Lung (tissue), 12 donors: ENCODE results near the gene ATXN3L. TPM values are rescaled to one million over a fixed set of nuclear protein-coding genes. Genes with fewer than 3 reads are reported as not detected.

ENCODE experiments used
- ATAC-seq: fragments of 200-7000 bp; cut with Tn5 transposase; one replicate; pipeline ENCODE4 v1.9.1; 2020; ENCODE audit warnings: moderate number of reproducible peaks; ENCODE audit not compliant: insufficient read depth, low FRiP score
- DNase-seq, 3 donors: peaks; one replicate each; pipeline ENCODE4 v3.0.0-alpha.2; 2013 to 2017
- H3K27ac ChIP-seq, 2 donors: one replicate each; pipeline ENCODE4 v1.5.1; 2013; ENCODE audit warnings: mild to moderate bottlenecking in 2 of 2, moderate library complexity in 2 of 2, control low read depth in 1 of 2, inconsistent platforms in 1 of 2, low read depth in 1 of 2, low read length in 1 of 2
- H3K27me3 ChIP-seq, 3 donors: one replicate each; pipeline ENCODE4 v1.5.1; 2013; ENCODE audit warnings: low read length in 2 of 3; ENCODE audit not compliant: control insufficient read depth in 3 of 3, insufficient read depth in 3 of 3
- H3K36me3 ChIP-seq, 4 donors: one replicate each; pipeline ENCODE4 v1.5.1; 2013; ENCODE audit warnings: low read length in 4 of 4, mild to moderate bottlenecking in 1 of 4, moderate library complexity in 1 of 4; ENCODE audit not compliant: control insufficient read depth in 4 of 4, insufficient read depth in 4 of 4
- H3K4me1 ChIP-seq, 5 donors: one replicate each; pipeline ENCODE4 v1.5.1; 2013; ENCODE audit warnings: low read length in 5 of 5, mild to moderate bottlenecking in 2 of 5, moderate library complexity in 1 of 5; ENCODE audit not compliant: control insufficient read depth in 5 of 5, insufficient read depth in 5 of 5
- H3K4me3 ChIP-seq: one replicate; pipeline ENCODE4 v1.5.1; 2013; ENCODE audit warnings: mild to moderate bottlenecking, control low read depth, moderate library complexity
- H3K9ac ChIP-seq, 2 donors: one replicate each; pipeline ENCODE4 v1.5.1; 2013; ENCODE audit warnings: low read length in 2 of 2, control low read depth in 1 of 2; ENCODE audit not compliant: insufficient read depth in 1 of 2
- H3K9me3 ChIP-seq, 4 donors: one replicate each; pipeline ENCODE4 v1.5.1; 2013; ENCODE audit warnings: low read length in 3 of 4, mild to moderate bottlenecking in 1 of 4, moderate library complexity in 1 of 4; ENCODE audit not compliant: control insufficient read depth in 4 of 4, insufficient read depth in 3 of 4
- WGBS, 2 donors: extraction: QIAGEN DNeasy Blood & Tissue Kit; methylation state at CpG; one replicate each; pipeline ENCODE4 v1.1.7; 2013; 5-methylcytosine and 5-hydroxymethylcytosine counted together
- polyA plus RNA-seq, 2 donors: library from polyadenylated mRNA; stranded (reverse); fragments of 200-250 nt; gene quantifications; one replicate each; pipeline ENCODE4 v1.2.1, GENCODE V29; 2013
- total RNA-seq, 2 donors: library from RNA; depleted of rRNA in 1 of 2; stranded (reverse); fragments of >200 nt in 1 of 2; gene quantifications; one replicate each; pipeline ENCODE4 v1.2.1, GENCODE V29; 2014 to 2021
- TF ChIP-seq, protein P1 (sequence below): IDR thresholded peaks from 2 replicates; pipeline ENCODE4 v1.5.1; 2012; ENCODE audit warnings: mild to moderate bottlenecking; ENCODE audit errors: control extremely low read depth, extremely low read depth
- donor health status: control.
- donor health status: control.
- donor health status: Bipolar disorder and iron deficiency.
- donor health status: healthy.
- donor health status: DM: yes; HTN: yes; CAD: no.

Gene ATXN3L
- total and polyA plus RNA-seq, 4 donors: not detected

DNA sequence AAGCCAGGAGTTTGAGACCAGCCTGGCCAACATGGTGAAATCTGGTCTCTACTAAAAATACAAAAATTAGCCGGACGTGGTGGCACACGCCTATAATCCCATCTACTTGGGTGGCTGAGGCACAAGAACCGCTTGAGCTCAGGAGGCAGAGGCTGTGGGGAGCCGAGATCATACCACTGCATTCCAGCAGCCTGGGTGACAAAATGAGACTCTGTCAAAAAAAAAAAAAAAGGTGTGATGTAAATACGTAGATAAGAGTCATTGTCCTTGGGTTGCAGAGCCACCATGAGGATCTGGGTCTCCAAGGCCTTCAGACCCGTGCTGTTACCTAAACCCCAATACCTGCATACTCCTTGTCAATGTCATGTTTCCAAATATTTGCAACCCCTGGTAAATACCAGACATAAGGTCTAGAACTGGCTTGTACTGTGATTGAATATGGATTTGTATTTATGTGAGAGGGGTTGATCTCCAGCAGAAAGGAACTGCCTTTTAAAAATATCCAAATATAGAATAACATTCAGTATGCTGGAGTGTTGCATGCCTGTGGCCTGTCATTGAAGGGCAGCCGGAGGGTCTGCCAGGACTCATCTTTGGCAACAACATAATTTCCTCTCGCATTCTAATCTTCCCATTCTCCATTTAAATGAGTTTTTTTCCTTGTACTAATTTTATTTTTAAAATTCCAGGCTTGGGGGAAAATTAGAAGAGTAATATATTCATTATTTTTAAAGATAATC is 40.4 kb downstream of the ATXN3L start:
- Histone ChIP-seq H3K9me3 (peaks cover 0 to 2% (median 0%) of the 10 kb centered on the region in 4 donors), H3K4me1 (peaks cover 0 to 2% (median 0%) of the 10 kb centered on the region in 5 donors), H3K4me3 (no peak overlapping the region), H3K27ac (no peak overlapping the region), H3K27me3 (peaks cover 0 to 32% (median 14%) of the 10 kb centered on the region in 3 donors), H3K36me3 (peaks cover 0 to under 1% (median 0%) of the 10 kb centered on the region in 4 donors), H3K9ac (no peak overlapping the region)
- ATAC-seq: no peak
- TF ChIP-seq, protein P1, sequence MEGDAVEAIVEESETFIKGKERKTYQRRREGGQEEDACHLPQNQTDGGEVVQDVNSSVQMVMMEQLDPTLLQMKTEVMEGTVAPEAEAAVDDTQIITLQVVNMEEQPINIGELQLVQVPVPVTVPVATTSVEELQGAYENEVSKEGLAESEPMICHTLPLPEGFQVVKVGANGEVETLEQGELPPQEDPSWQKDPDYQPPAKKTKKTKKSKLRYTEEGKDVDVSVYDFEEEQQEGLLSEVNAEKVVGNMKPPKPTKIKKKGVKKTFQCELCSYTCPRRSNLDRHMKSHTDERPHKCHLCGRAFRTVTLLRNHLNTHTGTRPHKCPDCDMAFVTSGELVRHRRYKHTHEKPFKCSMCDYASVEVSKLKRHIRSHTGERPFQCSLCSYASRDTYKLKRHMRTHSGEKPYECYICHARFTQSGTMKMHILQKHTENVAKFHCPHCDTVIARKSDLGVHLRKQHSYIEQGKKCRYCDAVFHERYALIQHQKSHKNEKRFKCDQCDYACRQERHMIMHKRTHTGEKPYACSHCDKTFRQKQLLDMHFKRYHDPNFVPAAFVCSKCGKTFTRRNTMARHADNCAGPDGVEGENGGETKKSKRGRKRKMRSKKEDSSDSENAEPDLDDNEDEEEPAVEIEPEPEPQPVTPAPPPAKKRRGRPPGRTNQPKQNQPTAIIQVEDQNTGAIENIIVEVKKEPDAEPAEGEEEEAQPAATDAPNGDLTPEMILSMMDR: no peak
- DNase-seq: peak in 1 of 3 donors; percentile 20
- whole genome bisulfite sequencing, 2 donors: 80 to 96% methylated on average over 8 to 9 of the region's 9 CpGs

DNA sequence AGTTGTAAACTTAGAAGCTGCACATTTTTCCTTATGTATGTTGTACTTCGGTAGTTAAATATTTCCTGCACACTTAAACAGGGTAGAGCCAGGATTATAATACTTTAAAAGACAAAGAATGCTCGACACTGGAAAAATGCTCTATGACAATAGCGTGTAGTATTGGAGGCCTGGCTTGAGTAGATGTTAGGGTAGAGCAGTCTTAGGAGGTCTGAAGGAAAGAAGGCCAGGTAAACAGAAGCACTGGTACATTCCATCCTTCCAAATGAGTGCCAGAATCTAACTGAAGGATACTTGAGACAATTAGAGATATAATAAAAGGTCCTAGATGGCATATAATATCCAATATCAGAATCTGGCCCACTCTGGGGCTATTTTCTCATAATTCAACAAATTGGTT is 42.3 kb downstream of the ATXN3L start:
- DNase-seq (no peak), ATAC-seq (no peak)

DNA sequence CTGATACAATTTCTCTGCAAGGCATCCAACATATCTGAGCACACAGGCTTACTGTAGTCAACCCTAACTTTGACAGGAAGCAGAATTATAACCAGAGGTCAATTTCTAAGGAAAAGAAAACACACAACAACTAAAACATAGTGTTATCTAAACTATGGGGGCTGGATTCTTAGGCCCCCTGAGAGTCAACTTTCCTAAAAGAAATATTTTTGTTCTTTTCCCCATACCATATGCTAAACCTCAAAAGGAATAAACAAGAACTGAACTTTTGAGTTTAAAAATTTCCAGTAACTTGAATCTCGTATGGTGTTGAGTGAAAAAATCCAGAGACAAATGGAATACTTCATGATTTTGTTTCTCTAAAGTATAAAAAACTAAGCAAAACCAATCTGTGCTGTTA is 42.9 kb downstream of the ATXN3L start:
- 60 to 77% methylated on average over 1 of the region's 1 CpG for WGBS, 2 donors
- Histone ChIP-seq H3K27me3 (peaks cover 2 to 39% (median 20%) of the 10 kb centered on the region in 3 donors), H3K4me1 (peaks cover 0 to 2% (median 0%) of the 10 kb centered on the region in 5 donors), H3K9me3 (no peaks in the 10 kb centered on the region), H3K27ac (no peak overlapping the region), H3K4me3 (no peak overlapping the region), H3K9ac (no peak overlapping the region), H3K36me3 (no peaks in the 10 kb centered on the region)
- no peak for ATAC-seq
- DNase-seq: peak in 2 of 3 donors; percentile 52 to 63
- TF ChIP-seq, protein P1: no peak

More for the DNA sequence above, 42.3 kb downstream of the ATXN3L start:
- WGBS, 2 donors: 75 to 82% methylated on average over 3 of the region's 3 CpGs
- Histone ChIP-seq H3K4me1 (peaks cover 0 to 2% (median 0%) of the 10 kb centered on the region in 5 donors), H3K4me3 (no peak overlapping the region), H3K27me3 (peaks cover 0 to 35% (median 20%) of the 10 kb centered on the region in 3 donors), H3K36me3 (no peaks in the 10 kb centered on the region), H3K9ac (no peak overlapping the region), H3K9me3 (no peaks in the 10 kb centered on the region), H3K27ac (no peak overlapping the region)
- TF ChIP-seq, protein P1: no peak
